Upper lobe of left lung (tissue), 6 donors: ENCODE results near the gene CADPS. TPM values are rescaled to one million over a fixed set of nuclear protein-coding genes. Genes with fewer than 3 reads are reported as not detected.
"Not testable (repeated sequence)": the region's sequence is repeated elsewhere in the genome, so short reads cannot be mapped to it uniquely, and the experiment has no call there.

ENCODE experiments used
- ATAC-seq, 2 donors: fragments of 200-7000 bp; cut with Tn5 transposase; one replicate each; pipeline ENCODE4 v1.9.1; 2022; ENCODE audit warnings: mild to moderate bottlenecking in 2 of 2, moderate library complexity in 2 of 2; ENCODE audit not compliant: low FRiP score in 2 of 2
- DNase-seq, 2 donors: peaks; one replicate each; pipeline ENCODE4 v3.0.0-alpha.2; 2019 to 2020
- H3K27ac ChIP-seq, 4 donors: fragments of 200-600 bp; sonication (generic); one replicate each; pipeline ENCODE4 v1.5.1; 2016 to 2019
- H3K27me3 ChIP-seq, 4 donors: fragments of 200-600 bp; sonication (generic); one replicate each; pipeline ENCODE4 v1.5.1; 2017 to 2019
- H3K36me3 ChIP-seq, 4 donors: fragments of 200-600 bp; sonication (generic); one replicate each; pipeline ENCODE4 v1.5.1; 2016 to 2019
- H3K4me1 ChIP-seq, 4 donors: fragments of 200-600 bp; sonication (generic); one replicate each; pipeline ENCODE4 v1.5.1; 2018 to 2019
- H3K4me3 ChIP-seq, 4 donors: fragments of 200-600 bp; sonication (generic); one replicate each; pipeline ENCODE4 v1.5.1; 2017 to 2019; ENCODE audit warnings: mild to moderate bottlenecking in 2 of 4, moderate library complexity in 1 of 4
- H3K9me3 ChIP-seq, 4 donors: fragments of 200-600 bp; sonication (generic); one replicate each; pipeline ENCODE4 v1.5.1; 2018 to 2019
- CTCF ChIP-seq, 6 experiments: fragments of 450-650 bp in 4 of 6; fragments of 200-600 bp in 2 of 6; sonication (generic) in 2 of 6; IDR thresholded peaks; one replicate each; pipeline ENCODE4 v1.5.1; 2016 to 2019; ENCODE audit warnings: antibody characterized with exemption in 6 of 6
- EP300 ChIP-seq, 4 donors: sonication (generic); formaldehyde crosslinking; IDR thresholded peaks; one replicate each; pipeline ENCODE4 v1.5.1; 2017; ENCODE audit warnings: antibody characterized with exemption in 4 of 4, control low read depth in 2 of 4
- POLR2A ChIP-seq, 4 donors: fragments of 450-650 bp; IDR thresholded peaks; one replicate each; pipeline ENCODE4 v1.5.1; 2016 to 2017; ENCODE audit warnings: antibody characterized with exemption in 4 of 4, mild to moderate bottlenecking in 2 of 4
- POLR2AphosphoS5 ChIP-seq, 2 donors: sonication (generic); formaldehyde crosslinking; IDR thresholded peaks; one replicate each; pipeline ENCODE4 v1.5.1; 2017; ENCODE audit warnings: antibody characterized with exemption in 2 of 2
- WGBS, 2 donors: methylation state at CpG; one replicate each; pipeline ENCODE4 v1.1.5; 2017 to 2018; 5-methylcytosine and 5-hydroxymethylcytosine counted together
- total RNA-seq, 6 donors: library from RNA; depleted of rRNA in 4 of 6; stranded (reverse); fragments of >200 nt in 4 of 6; gene quantifications; one replicate each; pipeline versions ENCODE4 v1.1.0 to v1.2.1, GENCODE V29; 2016 to 2021
- donor health status: DM: no; HTN: no; CAD: no; lungs with moderate emphysema.
- donor health status: DM: no; HTN: yes; CAD: no; lungs with severe emphysema.

The CADPS gene
- total RNA-seq, 6 donors from 2014 or later, result 0.29 to 1.5 (median 1.2) TPM; not detected in 3

GRCh38 chr3:62585861-62586260 lies 289.4 kb downstream of the CADPS start:
- no peak overlapping the region for H3K27ac ChIP-seq

DNA sequence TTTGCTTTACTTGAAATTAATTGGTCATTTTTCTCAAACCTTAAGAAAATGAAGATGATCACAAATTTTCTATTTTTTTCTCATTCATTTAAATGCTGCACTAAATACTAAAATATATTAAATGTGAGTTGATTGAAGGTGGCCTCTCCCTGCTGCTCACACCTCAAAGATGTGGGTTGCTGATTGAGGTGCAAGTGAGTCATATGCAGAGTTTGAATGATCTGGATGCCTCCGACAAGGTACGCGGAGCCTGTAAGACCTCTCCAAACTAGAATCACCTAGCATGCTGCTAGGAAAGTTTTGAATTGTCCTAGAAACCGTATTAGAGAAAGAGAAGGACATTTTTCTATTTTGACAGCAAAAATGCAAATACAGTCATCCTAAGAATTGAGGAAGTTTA lies 290.6 kb downstream of the CADPS start:
- 82% methylated on average over 4 of the region's 4 CpGs for WGBS, 2 donors
- no peak for DNase-seq
- peaks cover 0 to 3% (median 1%) of the 10 kb centered on the region in 4 donors for H3K9me3 ChIP-seq
- H3K4me1 ChIP-seq, result peaks cover 0 to 7% (median 0%) of the 10 kb centered on the region in 4 donors
- no peak overlapping the region for H3K4me3 ChIP-seq
- no peak for TF ChIP-seq POLR2AphosphoS5 (IDR thresholded peaks at IDR 0.05)
- TF ChIP-seq CTCF (IDR thresholded peaks at IDR 0.05), result no peak
- TF ChIP-seq POLR2A (IDR thresholded peaks at IDR 0.05), result no peak
- no peak for TF ChIP-seq EP300 (IDR thresholded peaks at IDR 0.05)
- H3K27me3 ChIP-seq, result no peaks in the 10 kb centered on the region
- no peak for ATAC-seq
- H3K36me3 ChIP-seq, result no peaks in the 10 kb centered on the region
- no peak overlapping the region for H3K27ac ChIP-seq

More at GRCh38 chr3:62585861-62586260, 289.4 kb downstream of the CADPS start:
- TF ChIP-seq EP300 (IDR thresholded peaks at IDR 0.05) (no peak), POLR2A (IDR thresholded peaks at IDR 0.05) (no peak), POLR2AphosphoS5 (IDR thresholded peaks at IDR 0.05) (no peak), CTCF (IDR thresholded peaks at IDR 0.05) (no peak)
- H3K9me3 ChIP-seq, result no peaks in the 10 kb centered on the region
- WGBS, 2 donors, result 54 to 63% methylated on average over 4 of the region's 4 CpGs
- H3K4me3 ChIP-seq, result no peak overlapping the region
- peaks cover 0 to 7% (median 0%) of the 10 kb centered on the region in 4 donors for H3K4me1 ChIP-seq
- no peak for ATAC-seq
- DNase-seq, result no peak
- no peaks in the 10 kb centered on the region for H3K27me3 ChIP-seq
- no peaks in the 10 kb centered on the region for H3K36me3 ChIP-seq

- ATAC-seq (no peak), DNase-seq (no peak)
- Histone ChIP-seq H3K36me3 (no peaks in the 10 kb centered on the region), H3K9me3 (peaks cover 0 to 5% (median 2%) of the 10 kb centered on the region in 4 donors), H3K27me3 (no peaks in the 10 kb centered on the region), H3K4me3 (no peak overlapping the region), H3K4me1 (peaks cover 0 to 7% (median 0%) of the 10 kb centered on the region in 4 donors), H3K27ac (no peak overlapping the region)
- WGBS, 2 donors, result 37 to 56% methylated on average over 4 of the region's 4 CpGs
- TF ChIP-seq POLR2A (IDR thresholded peaks at IDR 0.05) (no peak), EP300 (IDR thresholded peaks at IDR 0.05) (no peak), CTCF (IDR thresholded peaks at IDR 0.05) (no peak), POLR2AphosphoS5 (IDR thresholded peaks at IDR 0.05) (no peak)
Measured at GRCh38 chr3:62582495-62583172, 292.6 kb downstream of the CADPS start.

DNA sequence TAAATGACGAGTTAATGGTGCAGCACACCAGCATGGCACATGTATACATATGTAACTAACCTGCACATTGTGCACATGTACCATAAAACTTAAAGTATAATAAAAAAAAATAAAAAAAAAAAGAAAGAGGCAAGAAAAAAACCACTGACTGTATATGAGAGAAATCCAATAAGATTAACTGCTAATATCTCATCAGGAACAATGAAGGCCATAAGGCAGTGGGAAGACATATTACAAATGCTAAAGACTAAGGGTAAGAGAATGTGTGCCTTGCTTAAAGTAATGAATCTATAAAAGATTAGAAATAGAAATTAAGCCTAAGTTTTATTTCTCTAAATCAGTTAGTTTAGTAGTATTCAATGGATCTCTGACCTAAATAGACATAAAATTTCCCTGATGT lies 294.7 kb downstream of the CADPS start:
- DNase-seq, H3K4me3 ChIP-seq, H3K36me3 ChIP-seq, H3K27me3 ChIP-seq, ATAC-seq, H3K9me3 ChIP-seq, H3K27ac ChIP-seq, H3K4me1 ChIP-seq: not testable (repeated sequence)
- 63 to 97% methylated on average over 1 of the region's 1 CpG for WGBS, 2 donors

GRCh38 chr3:62577153-62577552 lies 298.1 kb downstream of the CADPS start:
- H3K4me1 ChIP-seq, result no peaks in the 10 kb centered on the region
- no peaks in the 10 kb centered on the region for H3K27me3 ChIP-seq
- 58 to 73% methylated on average over 1 of the region's 1 CpG for WGBS, 2 donors
- H3K4me3 ChIP-seq, result no peak overlapping the region
- H3K27ac ChIP-seq, result no peak overlapping the region
- TF ChIP-seq EP300 (IDR thresholded peaks at IDR 0.05) (no peak), POLR2A (IDR thresholded peaks at IDR 0.05) (no peak), CTCF (IDR thresholded peaks at IDR 0.05) (no peak), POLR2AphosphoS5 (IDR thresholded peaks at IDR 0.05) (no peak)
- peaks cover 0 to 5% (median 2%) of the 10 kb centered on the region in 4 donors for H3K9me3 ChIP-seq
- ATAC-seq, result no peak
- DNase-seq, result no peak
- H3K36me3 ChIP-seq, result no peaks in the 10 kb centered on the region
